T-helper 2 cell treated with Interferon-gamma antibody and Interleukin-4, amounts not matched to agents 100 ng/mL and 5 ng/mL, for 36 hours (primary cell): ENCODE measurements around the gene SLFN5. TPM values are rescaled to one million over a fixed set of nuclear protein-coding genes. Genes with fewer than 3 reads are reported as not detected.
"Not testable (repeated sequence)": the region's sequence is repeated elsewhere in the genome, so short reads cannot be mapped to it uniquely, and the experiment has no call there.

Source experiments
- intact Hi-C: fragments of 100-400 bp; cut with micrococcal nuclease; formaldehyde crosslinking; loops from one replicate; pipeline ENCODE4 v1.15.1; 2023
- total RNA-seq: library from RNA; stranded (reverse); gene quantifications from 2 replicates; pipeline ENCODE4 v1.2.3, GENCODE V29; 2022

SLFN5 gene
- 103 TPM in 2 replicates for total RNA-seq

- intact Hi-C loops = loop anchor here (1.0 to 2.0 kb wide), 11 partner anchors 25 to 345 kb away; partner anchors contain the start of genes LIG3, PEX12, SLFN11 and SLFN12
These were observed at the start of gene SLFN5 for GRCh38 chr17:35242805-35243560. SLFN5 (plus strand) TSS chr17:35243072; CDS start chr17:35258691, 15,619 bp downstream.

GRCh38 chr17:35194001-35194400, 48.9 kb upstream of the SLFN5 start, which contains the start of gene SLC35G3:
SLC35G3 (minus strand) TSS chr17:35194393; CDS start chr17:35194307, 86 bp downstream.
- intact Hi-C loops = not testable (repeated sequence)

- intact Hi-C loops = not testable (repeated sequence)
These were observed 47.8 kb upstream of the SLFN5 start for GRCh38 chr17:35195062-35195461.

GRCh38 chr17:35202582-35202981, 40.3 kb upstream of the SLFN5 start:
- intact Hi-C loops = not testable (repeated sequence)

- intact Hi-C loops = no loop called here
These were observed 32.1 kb upstream of the SLFN5 start for GRCh38 chr17:35210741-35211140.

GRCh38 chr17:35212668-35213067, 30.2 kb upstream of the SLFN5 start:
- intact Hi-C loops = no loop called here

- intact Hi-C loops = no loop called here
These were observed 29.4 kb upstream of the SLFN5 start for GRCh38 chr17:35213412-35213940.

- intact Hi-C loops = loop anchor here (1.0 kb wide), 3 partner anchors 28 to 325 kb away; no protein-coding TSS in a partner anchor
These were observed 28.7 kb upstream of the SLFN5 start for GRCh38 chr17:35214192-35214591.

- intact Hi-C loops = loop anchor here (1.0 kb wide), 3 partner anchors 28 to 325 kb away; no protein-coding TSS in a partner anchor
These were observed 28.1 kb upstream of the SLFN5 start for GRCh38 chr17:35214631-35215273.

GRCh38 chr17:35217107-35217506, 25.8 kb upstream of the SLFN5 start:
- intact Hi-C loops = no loop called here

GRCh38 chr17:35218915-35219314, 24.0 kb upstream of the SLFN5 start:
- intact Hi-C loops = loop anchor here (1.0 kb wide), 1 partner anchor 23 kb away; no protein-coding TSS in a partner anchor

- intact Hi-C loops = no loop called here
These were observed 20.4 kb upstream of the SLFN5 start for GRCh38 chr17:35222452-35222851.

- intact Hi-C loops = no loop called here
These were observed 18.4 kb upstream of the SLFN5 start for GRCh38 chr17:35224436-35224835.

GRCh38 chr17:35227546-35227945, 15.3 kb upstream of the SLFN5 start:
- intact Hi-C loops = no loop called here

GRCh38 chr17:35229638-35230037, 13.2 kb upstream of the SLFN5 start:
- intact Hi-C loops = no loop called here

- intact Hi-C loops = not testable (repeated sequence)
These were observed 8.6 kb upstream of the SLFN5 start for GRCh38 chr17:35234315-35234714.

GRCh38 chr17:35235289-35235688, 7.6 kb upstream of the SLFN5 start:
- intact Hi-C loops = no loop called here

GRCh38 chr17:35235917-35236316, 7.0 kb upstream of the SLFN5 start:
- intact Hi-C loops = no loop called here

GRCh38 chr17:35236821-35237220, 6.1 kb upstream of the SLFN5 start:
- intact Hi-C loops = no loop called here

- intact Hi-C loops = no loop called here
These were observed 4.1 kb upstream of the SLFN5 start for GRCh38 chr17:35238821-35239220.

GRCh38 chr17:35239823-35240222, 3.0 kb upstream of the SLFN5 start:
- intact Hi-C loops = no loop called here

GRCh38 chr17:35240861-35241260, 2.0 kb upstream of the SLFN5 start:
- intact Hi-C loops = no loop called here
